ENCODE measurements around the gene PHYH.
"Not testable (repeated sequence)": the region's sequence is repeated elsewhere in the genome, so short reads cannot be mapped to it uniquely, and the experiment has no call there.

PHYH gene

DNA sequence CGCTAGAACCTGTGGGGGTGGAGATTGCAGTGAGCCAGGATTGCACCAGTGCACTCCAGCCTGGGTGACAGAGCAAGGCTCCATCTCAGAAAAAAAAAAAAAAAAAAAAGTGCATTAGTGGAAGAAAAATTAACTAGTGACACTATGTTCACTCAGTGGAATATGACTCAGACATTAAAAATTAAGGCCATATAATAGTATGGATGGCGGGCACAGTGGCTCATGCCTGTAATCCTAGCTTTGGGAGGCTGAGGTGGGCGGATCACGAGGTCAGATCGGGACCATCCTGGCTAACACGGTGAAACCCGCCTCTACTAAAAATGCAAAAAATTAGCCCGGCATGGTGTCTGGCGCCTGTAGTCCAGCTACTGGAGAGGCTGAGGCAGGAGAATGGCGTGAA lies 3.4 kb downstream of the PHYH start:
- no peak for TF ChIP-seq CTCF (IDR thresholded peaks at IDR 0.05; ENCODE audit: insufficient read depth, low read length, poor library complexity, severe bottlenecking)
- Histone ChIP-seq H3K27me3 (replicated peaks; ENCODE audit: control insufficient read depth, insufficient read depth, low read length) (no peaks in the 10 kb centered on the region), H3K4me3 (replicated peaks; ENCODE audit: low read depth, low read length) (no peak overlapping the region), H3K36me3 (ENCODE audit: control insufficient read depth, insufficient read depth, low read length) (no peaks in the 10 kb centered on the region)
- no peak for DNase-seq (ENCODE audit: extremely low read depth, insufficient read length)

DNA sequence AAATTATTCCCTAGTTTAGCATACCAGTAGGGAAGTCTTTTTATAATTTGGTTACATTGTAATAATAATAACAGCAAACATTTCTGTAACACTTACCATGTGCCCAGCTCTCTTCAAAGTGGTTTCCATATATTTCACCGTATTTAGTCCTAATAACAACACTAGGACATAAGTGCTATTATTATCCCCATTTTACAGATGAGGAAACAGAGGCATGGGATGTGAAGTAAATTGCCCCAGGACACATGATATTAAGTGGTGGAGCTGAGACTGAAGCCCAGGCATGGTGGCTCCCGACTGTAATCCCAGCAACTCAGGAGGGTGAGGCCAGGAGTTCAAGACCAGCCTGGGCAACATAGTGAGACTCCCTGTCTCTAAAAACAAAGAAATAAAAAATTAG lies 5.1 kb downstream of the PHYH start:
- Histone ChIP-seq H3K36me3 (ENCODE audit: control insufficient read depth, insufficient read depth, low read length) (no peaks in the 10 kb centered on the region), H3K4me3 (replicated peaks; ENCODE audit: low read depth, low read length) (no peak overlapping the region), H3K27me3 (replicated peaks; ENCODE audit: control insufficient read depth, insufficient read depth, low read length) (no peaks in the 10 kb centered on the region)
- no peak for TF ChIP-seq CTCF (IDR thresholded peaks at IDR 0.05; ENCODE audit: insufficient read depth, low read length, poor library complexity, severe bottlenecking)
- no peak for DNase-seq (ENCODE audit: extremely low read depth, insufficient read length)

GRCh38 chr10:13291821-13292773 lies 7.8 kb downstream of the PHYH start:
- H3K27me3 ChIP-seq (replicated peaks; ENCODE audit: control insufficient read depth, insufficient read depth, low read length): no peaks in the 10 kb centered on the region
- no peaks in the 10 kb centered on the region for H3K36me3 ChIP-seq (ENCODE audit: control insufficient read depth, insufficient read depth, low read length)
- DNase-seq (ENCODE audit: extremely low read depth, insufficient read length): no peak
- no peak overlapping the region for H3K4me3 ChIP-seq (replicated peaks; ENCODE audit: low read depth, low read length)
- no peak for TF ChIP-seq CTCF (IDR thresholded peaks at IDR 0.05; ENCODE audit: insufficient read depth, low read length, poor library complexity, severe bottlenecking)

GRCh38 chr10:13291061-13291460 lies 8.8 kb downstream of the PHYH start:
- no peak for TF ChIP-seq CTCF (IDR thresholded peaks at IDR 0.05; ENCODE audit: insufficient read depth, low read length, poor library complexity, severe bottlenecking)
- no peak overlapping the region for H3K4me3 ChIP-seq (replicated peaks; ENCODE audit: low read depth, low read length)
- no peaks in the 10 kb centered on the region for H3K36me3 ChIP-seq (ENCODE audit: control insufficient read depth, insufficient read depth, low read length)
- H3K27me3 ChIP-seq (replicated peaks; ENCODE audit: control insufficient read depth, insufficient read depth, low read length): no peaks in the 10 kb centered on the region
- DNase-seq (ENCODE audit: extremely low read depth, insufficient read length): no peak

GRCh38 chr10:13284050-13284449 lies 15.8 kb downstream of the PHYH start:
- Histone ChIP-seq H3K4me3 (replicated peaks; ENCODE audit: low read depth, low read length) (no peak overlapping the region), H3K36me3 (ENCODE audit: control insufficient read depth, insufficient read depth, low read length) (no peaks in the 10 kb centered on the region), H3K27me3 (replicated peaks; ENCODE audit: control insufficient read depth, insufficient read depth, low read length) (no peaks in the 10 kb centered on the region)
- DNase-seq (ENCODE audit: extremely low read depth, insufficient read length): no peak
- TF ChIP-seq CTCF (IDR thresholded peaks at IDR 0.05; ENCODE audit: insufficient read depth, low read length, poor library complexity, severe bottlenecking): no peak

DNA sequence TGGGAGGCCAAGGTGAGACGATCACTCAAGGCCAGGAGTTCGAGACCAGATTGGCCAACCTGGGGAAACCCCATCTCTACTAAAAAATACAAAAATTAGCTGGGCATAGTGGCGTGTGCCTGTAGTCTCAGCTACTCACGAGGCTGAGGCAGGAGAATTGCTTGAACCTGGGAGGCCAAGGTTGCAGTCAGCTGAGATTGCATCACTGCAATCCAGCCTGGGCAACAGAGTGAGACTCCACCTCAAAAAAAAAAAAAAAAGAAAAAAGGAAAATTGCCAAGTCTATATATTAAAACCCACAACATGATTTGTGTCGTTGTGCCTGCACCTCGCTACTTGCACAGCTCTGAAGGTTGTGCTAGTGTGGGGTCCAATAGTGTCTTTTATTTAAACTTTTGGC lies 17.5 kb downstream of the PHYH start:
- H3K27me3 ChIP-seq (replicated peaks; ENCODE audit: control insufficient read depth, insufficient read depth, low read length); H3K4me3 ChIP-seq (replicated peaks; ENCODE audit: low read depth, low read length); DNase-seq (ENCODE audit: extremely low read depth, insufficient read length); H3K36me3 ChIP-seq (ENCODE audit: control insufficient read depth, insufficient read depth, low read length): not testable (repeated sequence)
